HEK293 (cell line): ENCODE measurements around the gene GNG7.

Experiments used
- CTCF ChIA-PET: fragments of 350-600 bp; formaldehyde crosslinking; extraction: SDS; loops from one replicate; lab custom pipeline; 2021; ENCODE audit warnings: antibody characterized with exemption; lab: Yijun Ruan, JAX
- POLR2A ChIA-PET: fragments of 300-600 bp; formaldehyde crosslinking; extraction: SDS; loops from one replicate; lab custom pipeline; 2020; ENCODE audit warnings: antibody characterized with exemption, inconsistent platforms; lab: Yijun Ruan, JAX
- H3K27ac ChIP-seq: fragments of 200-500 bp; sonication (Bioruptor generic); 2 replicates; pipeline ENCODE4 v1.5.1; 2014; ENCODE audit warnings: low read depth, low read length, control low read depth, inconsistent platforms; ENCODE audit errors: extremely low read depth
- H3K36me3 ChIP-seq, 2 experiments: fragments of 200-500 bp in 1 of 2; sonication (Bioruptor generic) in 1 of 2; 1 replicate in 1 of 2; 2 replicates in 1 of 2; pipeline ENCODE4 v1.5.1; 2014 to 2017; ENCODE audit warnings: inconsistent platforms in 2 of 2, low read length in 2 of 2; ENCODE audit not compliant: control insufficient read depth in 2 of 2, insufficient read depth in 1 of 2
- H3K4me1 ChIP-seq: fragments of 200-500 bp; sonication (Bioruptor generic); 2 replicates; pipeline ENCODE4 v1.5.1; 2014; ENCODE audit warnings: mild to moderate bottlenecking, low read length, inconsistent platforms; ENCODE audit not compliant: control insufficient read depth, insufficient read depth
- H3K4me3 ChIP-seq: 2 replicates; pipeline ENCODE4 v1.5.1; 2011; ENCODE audit warnings: low read depth, mild to moderate bottlenecking, control low read depth, low read length, moderate library complexity
- H3K9me3 ChIP-seq: fragments of 200-500 bp; sonication (Bioruptor generic); 2 replicates; pipeline ENCODE4 v1.5.1; 2014; ENCODE audit warnings: low read depth, low read length, inconsistent platforms; ENCODE audit not compliant: control insufficient read depth, insufficient read depth
- BCL11B ChIP-seq: fragments of 450-650 bp; formaldehyde crosslinking; IDR thresholded peaks from 2 replicates; pipeline ENCODE4 v1.5.1; 2016; ENCODE audit warnings: low read depth, missing biosample characterization, missing genetic modification characterization
- GFI1B ChIP-seq: fragments of 450-650 bp; formaldehyde crosslinking; IDR thresholded peaks from 2 replicates; pipeline ENCODE4 v1.5.1; 2016; ENCODE audit warnings: missing biosample characterization, missing genetic modification characterization
- KLF16 ChIP-seq: fragments of 450-650 bp; formaldehyde crosslinking; IDR thresholded peaks from 2 replicates; pipeline ENCODE4 v1.5.1; 2017; ENCODE audit warnings: missing biosample characterization, missing genetic modification characterization
- SALL2 ChIP-seq: fragments of 450-650 bp; formaldehyde crosslinking; IDR thresholded peaks from 2 replicates; pipeline ENCODE4 v1.5.0; 2017; ENCODE audit warnings: missing biosample characterization, mild to moderate bottlenecking, missing genetic modification characterization, borderline replicate concordance
- TSHZ1 ChIP-seq: fragments of 450-650 bp; formaldehyde crosslinking; IDR thresholded peaks from 2 replicates; pipeline ENCODE4 v1.5.1; 2016; ENCODE audit warnings: missing biosample characterization, missing genetic modification characterization, borderline replicate concordance
- ZBTB11 ChIP-seq: fragments of 450-650 bp; formaldehyde crosslinking; conservative IDR thresholded peaks from 2 replicates; pipeline ENCODE4 v1.5.1; 2016; ENCODE audit warnings: low read depth, missing biosample characterization, missing genetic modification characterization
- ZBTB26 ChIP-seq: fragments of 450-650 bp; formaldehyde crosslinking; optimal IDR thresholded peaks from 2 replicates; pipeline ENCODE3; 2016; ENCODE audit warnings: missing biosample characterization, mild to moderate bottlenecking, missing genetic modification characterization
- ZBTB6 ChIP-seq: fragments of 450-650 bp; formaldehyde crosslinking; IDR thresholded peaks from 2 replicates; pipeline ENCODE4 v1.5.1; 2017; ENCODE audit warnings: missing biosample characterization, missing genetic modification characterization
- ZNF24 ChIP-seq: fragments of 450-650 bp; formaldehyde crosslinking; IDR thresholded peaks from 2 replicates; pipeline ENCODE4 v1.5.1; 2016; ENCODE audit warnings: missing biosample characterization, missing genetic modification characterization
- ZNF26 ChIP-seq: fragments of 450-650 bp; formaldehyde crosslinking; IDR thresholded peaks from 2 replicates; pipeline ENCODE4 v1.5.1; 2016; ENCODE audit warnings: missing biosample characterization, missing genetic modification characterization
- ZNF324 ChIP-seq: fragments of 450-650 bp; formaldehyde crosslinking; IDR thresholded peaks from 2 replicates; pipeline ENCODE4 v1.5.1; 2016; ENCODE audit warnings: missing biosample characterization, missing genetic modification characterization
- ZNF426 ChIP-seq: fragments of 450-650 bp; formaldehyde crosslinking; IDR thresholded peaks from 2 replicates; pipeline ENCODE4 v1.5.1; 2017; ENCODE audit warnings: missing biosample characterization, missing genetic modification characterization, mild to moderate bottlenecking, inconsistent platforms, moderate library complexity
- ZNF530 ChIP-seq: fragments of 450-650 bp; formaldehyde crosslinking; IDR thresholded peaks from 2 replicates; pipeline ENCODE4 v1.5.1; 2016; ENCODE audit warnings: low read depth, missing biosample characterization, missing genetic modification characterization
- ZNF621 ChIP-seq: fragments of 450-650 bp; formaldehyde crosslinking; IDR thresholded peaks from 2 replicates; pipeline ENCODE4 v1.5.1; 2017; ENCODE audit warnings: missing biosample characterization, missing genetic modification characterization
- ZNF639 ChIP-seq: fragments of 450-650 bp; formaldehyde crosslinking; IDR thresholded peaks from 2 replicates; pipeline ENCODE4 v1.5.1; 2016; ENCODE audit warnings: missing biosample characterization, missing genetic modification characterization
- ZNF645 ChIP-seq: fragments of 450-650 bp; formaldehyde crosslinking; IDR thresholded peaks from 2 replicates; pipeline ENCODE4; 2016; ENCODE audit warnings: missing biosample characterization, missing genetic modification characterization
- ZNF701 ChIP-seq: fragments of 450-650 bp; formaldehyde crosslinking; IDR thresholded peaks from 2 replicates; pipeline ENCODE4 v1.5.1; 2016; ENCODE audit warnings: missing biosample characterization, missing genetic modification characterization
- ZNF777 ChIP-seq: fragments of 450-650 bp; formaldehyde crosslinking; IDR thresholded peaks from 2 replicates; pipeline ENCODE4 v1.5.1; 2017; ENCODE audit warnings: missing biosample characterization, missing genetic modification characterization, borderline replicate concordance
- ZNF785 ChIP-seq: fragments of 450-650 bp; formaldehyde crosslinking; IDR thresholded peaks from 2 replicates; pipeline ENCODE4 v1.5.1; 2016; ENCODE audit warnings: missing biosample characterization, missing genetic modification characterization
- ZSCAN16 ChIP-seq: fragments of 450-650 bp; formaldehyde crosslinking; IDR thresholded peaks from 2 replicates; pipeline ENCODE4 v1.5.1; 2016; ENCODE audit warnings: missing biosample characterization, missing genetic modification characterization
- ZXDB ChIP-seq: fragments of 450-650 bp; formaldehyde crosslinking; IDR thresholded peaks from 2 replicates; pipeline ENCODE4 v1.5.1; 2016; ENCODE audit warnings: missing biosample characterization, missing genetic modification characterization

GNG7 gene

GRCh38 chr19:2711875-2712205 is 9.3 kb upstream of the GNG7 start:
- POLR2A ChIA-PET, result no interaction called here

GRCh38 chr19:2711172-2711874 is 8.8 kb upstream of the GNG7 start:
- no peak overlapping the region for H3K27ac ChIP-seq
- no peaks in the 10 kb centered on the region for H3K9me3 ChIP-seq
- ChIA-PET POLR2A (interaction anchor here (0.5 kb wide), 1 partner anchor 1531 kb away, joined by 7 read pairs; no protein-coding TSS in a partner anchor), CTCF (interaction anchor here (0.7 kb wide), 1 partner anchor 94 kb away, joined by 3 read pairs; no protein-coding TSS in a partner anchor)
- peaks cover 0 to 12% of the 10 kb centered on the region in 2 experiments; a peak in 1 of 3 replicates for H3K36me3 ChIP-seq
- H3K4me3 ChIP-seq, result no peak overlapping the region
- TF ChIP-seq ZNF785 (tag by site-specific recombination) (no peak), SALL2 (tag by site-specific recombination) (no peak), ZNF426 (tag by site-specific recombination) (no peak), ZNF701 (tag by site-specific recombination) (no peak), GFI1B (tag by site-specific recombination) (no peak), ZXDB (tag by site-specific recombination) (no peak), ZBTB26 (tag by site-specific recombination) (no peak), ZBTB11 (tag by site-specific recombination) (no peak), TSHZ1 (no peak), ZNF26 (tag by site-specific recombination) (no peak), ZNF639 (tag by site-specific recombination) (no peak), ZNF777 (tag by site-specific recombination) (no peak), ZBTB6 (tag by site-specific recombination) (no peak), ZNF645 (tag by site-specific recombination) (no peak), ZNF621 (tag by site-specific recombination) (no peak), ZNF324 (tag by site-specific recombination) (no peak), BCL11B (tag by site-specific recombination) (no peak), KLF16 (tag by site-specific recombination) (no peak), ZSCAN16 (no peak)
- H3K4me1 ChIP-seq, result no peaks in the 10 kb centered on the region

More at GRCh38 chr19:2711875-2712205, 9.3 kb upstream of the GNG7 start:
- CTCF ChIA-PET, result no interaction called here
- TF ChIP-seq ZNF24 (tag by site-specific recombination) (peak; percentile 90), ZNF530 (tag by site-specific recombination) (no peak)
- H3K4me1 ChIP-seq, result no peaks in the 10 kb centered on the region
- no peaks in the 10 kb centered on the region for H3K9me3 ChIP-seq
- H3K27ac ChIP-seq, result no peak overlapping the region
- H3K4me3 ChIP-seq, result no peak overlapping the region
- peaks cover 0 to 16% of the 10 kb centered on the region in 2 experiments; a peak in 1 of 3 replicates for H3K36me3 ChIP-seq
